GM12878 (cell line): Measurements from ENCODE around the gene KCTD19. TPM values are rescaled to one million over a fixed set of nuclear protein-coding genes. Genes with fewer than 3 reads are reported as not detected.
A peak's percentile ranks its signal among the peaks of the same experiment; 100 is the strongest.

Experiments
- ATAC-seq: fragments of 200-7000 bp; cut with Tn5 transposase; 3 replicates; pipeline ENCODE4 v1.9.1; 2020; ENCODE audit warnings: mild to moderate bottlenecking, moderate library complexity
- BruUV-seq: library from RNA; stranded (reverse); fragments of 400-500 nt; replicated peaks from 2 replicates; lab custom pipeline; 2021; lab: Mats Ljungman, UMichigan
- CTCF ChIA-PET: fragments of 300-600 bp; sonication (Branson Sonifier 250); formaldehyde crosslinking; extraction: SDS; loops from one replicate; lab custom pipeline; 2021; ENCODE audit warnings: inconsistent platforms; lab: Yijun Ruan, JAX
- POLR2A ChIA-PET: fragments of 350-600 bp; formaldehyde crosslinking; extraction: SDS; loops from one replicate; lab custom pipeline; 2021; ENCODE audit warnings: inconsistent platforms; lab: Charles Lee
- RAD21 ChIA-PET: fragments of 300-600 bp; sonication (Branson Sonifier 250); formaldehyde crosslinking; loops from one replicate; lab custom pipeline; 2023; ENCODE audit warnings: antibody characterized with exemption; ENCODE audit not compliant: unreplicated experiment; lab: Charles Lee
- SMC1A ChIA-PET: fragments of 300-600 bp; sonication (Branson Sonifier 250); formaldehyde crosslinking; loops from one replicate; lab custom pipeline; 2023; ENCODE audit not compliant: unreplicated experiment, uncharacterized antibody; lab: Charles Lee
- DNase-seq: peaks from one replicate; pipeline ENCODE4 v3.0.0-alpha.2; 2011; ENCODE audit warnings: low read depth, low spot score
- FAIRE-seq: peaks from 3 replicates; lab custom pipeline; 2011; peaks lifted over from hg19 to GRCh38; lab: Jason Lieb, UNC
- H2AFZ ChIP-seq: 2 replicates; pipeline ENCODE4 v1.6.0; 2011; ENCODE audit warnings: low read depth, low read length, control low read depth; ENCODE audit not compliant: control insufficient read depth
- H3K27ac ChIP-seq: 2 replicates; pipeline ENCODE4 v1.5.1; 2011; ENCODE audit warnings: control low read depth; ENCODE audit not compliant: control insufficient read depth, insufficient read depth
- H3K27me3 ChIP-seq, 2 experiments: replicated peaks in 1 of 2; 2 replicates each; pipeline versions ENCODE4 v1.6.0 to v1.6.1; 2011; ENCODE audit warnings: low read length in 1 of 2; ENCODE audit not compliant: control insufficient read depth in 2 of 2, insufficient read depth in 2 of 2
- H3K36me3 ChIP-seq, 2 experiments: 2 replicates each; pipeline ENCODE4 v1.5.1; 2011; ENCODE audit warnings: low read length in 1 of 2; ENCODE audit not compliant: control insufficient read depth in 2 of 2, insufficient read depth in 2 of 2
- H3K4me1 ChIP-seq: 2 replicates; pipeline ENCODE4 v1.6.1; 2011; ENCODE audit warnings: mild to moderate bottlenecking, low read length, moderate library complexity, mixed read lengths; ENCODE audit not compliant: control insufficient read depth, insufficient read depth
- H3K4me2 ChIP-seq: 2 replicates; pipeline ENCODE4 v1.6.0; 2011; ENCODE audit warnings: control low read depth; ENCODE audit not compliant: control insufficient read depth, insufficient read depth
- H3K4me3 ChIP-seq: fragments of 200-600 bp; sonication (generic); 2 replicates; pipeline ENCODE4 v1.5.1; 2016
- H3K79me2 ChIP-seq: 2 replicates; pipeline ENCODE4 v1.6.0; 2011; ENCODE audit warnings: low read length; ENCODE audit not compliant: control insufficient read depth, insufficient read depth
- H3K9ac ChIP-seq: 2 replicates; pipeline ENCODE4 v1.8.0; 2011; ENCODE audit warnings: low read length, control low read depth, mixed read lengths; ENCODE audit not compliant: control insufficient read depth, insufficient read depth
- H3K9me3 ChIP-seq: replicated peaks from 3 replicates; pipeline ENCODE4 v1.5.1; 2011; ENCODE audit warnings: mild to moderate bottlenecking, low read length; ENCODE audit not compliant: control insufficient read depth, insufficient read depth
- H4K20me1 ChIP-seq: 2 replicates; pipeline ENCODE4 v1.6.0; 2011; ENCODE audit not compliant: control insufficient read depth, insufficient read depth
- BCL11A ChIP-seq: IDR thresholded peaks from 2 replicates; pipeline ENCODE4 v1.6.1; 2011; ENCODE audit warnings: low read depth, low read length
- E2F8 ChIP-seq: fragments of 450-650 bp; IDR thresholded peaks from 2 replicates; pipeline ENCODE4 v1.6.1; 2018; ENCODE audit warnings: mild to moderate bottlenecking, low read depth, moderate library complexity; ENCODE audit not compliant: partially characterized antibody
- USF2 ChIP-seq: IDR thresholded peaks from 2 replicates; pipeline ENCODE4 v1.6.1; 2011; ENCODE audit warnings: low read depth, low read length, improper control_type of control experiment, borderline replicate concordance
- ZNF592 ChIP-seq: fragments of 450-650 bp; IDR thresholded peaks from 2 replicates; pipeline ENCODE4 v1.6.1; 2017; ENCODE audit warnings: mild to moderate bottlenecking, moderate library complexity
- WGBS: methylation state at CpG from one replicate; pipeline ENCODE4 v1.1.6; 2016; ENCODE audit warnings: low lambda C conversion rate; ENCODE audit not compliant: insufficient replicate concordance, insufficient coverage; ENCODE audit errors: missing lambda C conversion rate; 5-methylcytosine and 5-hydroxymethylcytosine counted together
- in situ Hi-C: fragments of 300-500 bp; cut with MboI; formaldehyde crosslinking; loops from 9 replicates; pipeline ENCODE4 v1.14.3; 2018; ENCODE audit warnings: mixed read lengths
- intact Hi-C: fragments of 100-400 bp; cut with micrococcal nuclease; formaldehyde crosslinking; loops from one replicate; pipeline ENCODE4 v1.14.2; 2022; ENCODE audit not compliant: unreplicated experiment
- polyA plus RNA-seq, 11 experiments: library from polyadenylated mRNA; depleted of rRNA in 4 of 11; unstranded in 6 of 11; stranded (reverse) in 5 of 11; fragments of >200 nt; fragmentation: Nextera tagmentation in 4 of 11; fragmentation: Illumina TruSeq in 1 of 11; extraction: Ambion mirVana in 4 of 11; extraction: Trizol in 1 of 11; gene quantifications; 1 replicate in 1 of 11; 2 replicates in 10 of 11; pipeline versions ENCODE4 v1.2.1 to v1.2.3, GENCODE V29; 2011 to 2016; ENCODE audit warnings: inconsistent platforms in 2 of 11, missing spikeins in 2 of 11, low read depth in 1 of 11
- total RNA-seq, 4 experiments: library from RNA; depleted of rRNA in 3 of 4; stranded (reverse); fragments of >200 nt in 3 of 4; fragmentation: Illumina TruSeq in 1 of 4; extraction: Trizol in 1 of 4; gene quantifications; 2 replicates each; pipeline versions ENCODE4 v1.2.1 to v1.2.3, GENCODE V29; 2013 to 2021

Gene KCTD19
- total and polyA plus RNA-seq, 10 of the 15 experiments (the other 5 are each of a cell fraction or from before 2014, with no cell fraction given), result 1.6 to 8.9 (median 3.9) TPM

- TF ChIP-seq USF2 (no peak), BCL11A (no peak), E2F8 (no peak)
Measured at GRCh38 chr16:67242138-67242730, 84.3 kb downstream of the KCTD19 start (continued).

GRCh38 chr16:67241008-67241900, 85.3 kb downstream of the KCTD19 start:
- FAIRE-seq (no peak), DNase-seq (no peak)
- Histone ChIP-seq H3K9ac (no peak overlapping the region), H3K4me1 (peaks cover 31% of the 10 kb centered on the region), H3K79me2 (peaks cover 39% of the 10 kb centered on the region), H4K20me1 (no peaks in the 10 kb centered on the region), H3K4me2 (no peak overlapping the region), H3K9me3 (no peaks in the 10 kb centered on the region), H3K36me3 (peaks cover 12 to 19% of the 10 kb centered on the region in 2 experiments; a peak in 3 of 4 replicates), H2AFZ (no peak overlapping the region)
- ChIA-PET RAD21 (interaction anchor here (4.6 kb wide), 1 partner anchor 14 kb away, joined by 35 read pairs; the partner anchor contains the start of gene TMEM208), CTCF (interaction anchor here (0.9 kb wide), 1 partner anchor 15 kb away, joined by 3 read pairs; no protein-coding TSS in a partner anchor), POLR2A (interaction anchor here (8.0 kb wide), 1 partner anchor 15 kb away, joined by 100 read pairs; the partner anchor contains the start of gene TMEM208), SMC1A (no interaction called here)
- intact Hi-C loops, result no loop called here
- 66% methylated on average over 8 of the region's 10 CpGs for WGBS
- no TSS peak for BruUV-seq
- in situ Hi-C loops, result no loop called here
- no peak for TF ChIP-seq ZNF592
- TF ChIP-seq, all 136 proteins: peak for 0
- H3K27me3 ChIP-seq, result no peaks in the 10 kb centered on the region
- H3K4me3 ChIP-seq, result no peak overlapping the region
- H3K27ac ChIP-seq, result 0 out of 2 replicates have a peak overlapping the region, but pooled peaks have one; percentile 13
- ATAC-seq, result no peak
